Prostate gland (tissue), 2 donors: ENCODE measurements around the gene NOXO1.

ENCODE experiments used
- POLR2A ChIP-seq: fragments of 450-650 bp; IDR thresholded peaks from one replicate; pipeline ENCODE4 v1.6.1; 2016; ENCODE audit warnings: antibody characterized with exemption, mild to moderate bottlenecking
- POLR2AphosphoS5 ChIP-seq: sonication (generic); formaldehyde crosslinking; IDR thresholded peaks from one replicate; pipeline ENCODE4 v1.6.1; 2017; ENCODE audit warnings: antibody characterized with exemption
- TF ChIP-seq, protein P1 (sequence below), 4 experiments: fragments of 200-600 bp in 2 of 4; fragments of 450-650 bp in 2 of 4; sonication (generic) in 2 of 4; IDR thresholded peaks; 1 replicate in 3 of 4; 2 replicates in 1 of 4; pipeline ENCODE4 v1.5.1; 2016 to 2019; ENCODE audit warnings: antibody characterized with exemption in 4 of 4, mild to moderate bottlenecking in 2 of 4, moderate library complexity in 2 of 4

DNA sequence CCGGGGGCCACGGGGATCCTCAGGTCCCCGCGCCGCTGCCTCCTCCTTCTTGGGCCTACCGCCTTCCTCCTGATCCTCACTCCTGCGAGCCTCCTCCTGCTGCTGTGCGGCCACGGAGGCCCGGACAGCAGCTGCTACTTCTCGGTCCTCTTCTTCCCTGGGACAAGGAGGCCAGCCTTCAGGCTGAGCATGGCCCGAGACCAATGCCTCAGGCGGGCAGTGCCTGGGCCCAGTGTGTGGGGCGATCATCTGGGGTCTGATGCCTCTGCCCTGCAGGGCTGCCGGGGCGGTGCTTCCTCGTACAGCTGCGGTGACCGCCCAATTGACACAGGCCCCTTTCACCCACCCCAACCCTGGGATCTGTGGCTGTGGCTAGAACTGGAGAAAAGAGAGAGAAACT is 19.8 kb upstream of the NOXO1 start:
- TF ChIP-seq, protein P1, sequence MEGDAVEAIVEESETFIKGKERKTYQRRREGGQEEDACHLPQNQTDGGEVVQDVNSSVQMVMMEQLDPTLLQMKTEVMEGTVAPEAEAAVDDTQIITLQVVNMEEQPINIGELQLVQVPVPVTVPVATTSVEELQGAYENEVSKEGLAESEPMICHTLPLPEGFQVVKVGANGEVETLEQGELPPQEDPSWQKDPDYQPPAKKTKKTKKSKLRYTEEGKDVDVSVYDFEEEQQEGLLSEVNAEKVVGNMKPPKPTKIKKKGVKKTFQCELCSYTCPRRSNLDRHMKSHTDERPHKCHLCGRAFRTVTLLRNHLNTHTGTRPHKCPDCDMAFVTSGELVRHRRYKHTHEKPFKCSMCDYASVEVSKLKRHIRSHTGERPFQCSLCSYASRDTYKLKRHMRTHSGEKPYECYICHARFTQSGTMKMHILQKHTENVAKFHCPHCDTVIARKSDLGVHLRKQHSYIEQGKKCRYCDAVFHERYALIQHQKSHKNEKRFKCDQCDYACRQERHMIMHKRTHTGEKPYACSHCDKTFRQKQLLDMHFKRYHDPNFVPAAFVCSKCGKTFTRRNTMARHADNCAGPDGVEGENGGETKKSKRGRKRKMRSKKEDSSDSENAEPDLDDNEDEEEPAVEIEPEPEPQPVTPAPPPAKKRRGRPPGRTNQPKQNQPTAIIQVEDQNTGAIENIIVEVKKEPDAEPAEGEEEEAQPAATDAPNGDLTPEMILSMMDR (IDR thresholded peaks at IDR 0.05), result no peak
- TF ChIP-seq POLR2AphosphoS5 (no peak), POLR2A (no peak)
